Measurements from ENCODE around the gene GPR132.

DNA sequence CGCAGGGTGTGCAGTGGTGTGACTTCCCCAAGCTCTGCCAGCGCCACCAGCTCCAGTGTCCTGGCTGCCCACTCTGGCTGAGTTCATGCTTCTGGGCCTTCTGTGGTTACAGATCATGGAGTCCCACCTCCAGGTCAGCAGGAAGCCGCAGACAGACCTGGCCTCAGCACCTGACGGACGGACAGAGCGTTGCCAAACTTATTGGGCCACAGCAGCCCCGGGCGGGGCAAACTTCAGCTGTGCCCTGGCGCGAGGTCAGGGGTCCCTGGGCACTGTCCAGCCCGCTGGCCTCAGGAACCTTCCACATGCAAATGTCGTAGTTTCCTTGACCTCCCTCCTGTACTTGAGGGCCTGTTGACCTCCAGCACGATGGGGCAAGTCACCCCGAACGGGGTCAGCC is 11.2 kb downstream of the GPR132 start:
- TF ChIP-seq, protein P1, sequence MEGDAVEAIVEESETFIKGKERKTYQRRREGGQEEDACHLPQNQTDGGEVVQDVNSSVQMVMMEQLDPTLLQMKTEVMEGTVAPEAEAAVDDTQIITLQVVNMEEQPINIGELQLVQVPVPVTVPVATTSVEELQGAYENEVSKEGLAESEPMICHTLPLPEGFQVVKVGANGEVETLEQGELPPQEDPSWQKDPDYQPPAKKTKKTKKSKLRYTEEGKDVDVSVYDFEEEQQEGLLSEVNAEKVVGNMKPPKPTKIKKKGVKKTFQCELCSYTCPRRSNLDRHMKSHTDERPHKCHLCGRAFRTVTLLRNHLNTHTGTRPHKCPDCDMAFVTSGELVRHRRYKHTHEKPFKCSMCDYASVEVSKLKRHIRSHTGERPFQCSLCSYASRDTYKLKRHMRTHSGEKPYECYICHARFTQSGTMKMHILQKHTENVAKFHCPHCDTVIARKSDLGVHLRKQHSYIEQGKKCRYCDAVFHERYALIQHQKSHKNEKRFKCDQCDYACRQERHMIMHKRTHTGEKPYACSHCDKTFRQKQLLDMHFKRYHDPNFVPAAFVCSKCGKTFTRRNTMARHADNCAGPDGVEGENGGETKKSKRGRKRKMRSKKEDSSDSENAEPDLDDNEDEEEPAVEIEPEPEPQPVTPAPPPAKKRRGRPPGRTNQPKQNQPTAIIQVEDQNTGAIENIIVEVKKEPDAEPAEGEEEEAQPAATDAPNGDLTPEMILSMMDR (conservative IDR thresholded peaks at IDR 0.05): no peak
- no peak for TF ChIP-seq ZFX (IDR thresholded peaks at IDR 0.05)
